GM21381 (cell line): ENCODE results near the gene KRT222.

ENCODE experiments used
- ATAC-seq: cut with Tn5 transposase; IDR thresholded peaks from one replicate; pipeline ENCODE4 v1.9.1; 2021; ENCODE audit warnings: mild to moderate bottlenecking, moderate library complexity; ENCODE audit not compliant: unreplicated experiment

The KRT222 gene

GRCh38 chr17:40659911-40660310 lies 5.1 kb downstream of the KRT222 start:
- ATAC-seq: no peak

- no peak for ATAC-seq
These were observed 6.6 kb downstream of the KRT222 start for GRCh38 chr17:40658396-40658795.

- no peak for ATAC-seq
These were observed 13.0 kb downstream of the KRT222 start for GRCh38 chr17:40651939-40652338.

GRCh38 chr17:40648384-40648968 lies 16.5 kb downstream of the KRT222 start:
- peak; percentile 15 for ATAC-seq

GRCh38 chr17:40647624-40648383 lies 17.2 kb downstream of the KRT222 start, which contains the start of gene SMARCE1:
Gene SMARCE1, minus strand, starts transcription at chr17:40647818. Its CDS starts 2,016 bp downstream, at chr17:40645802.
- ATAC-seq: peak; percentile 74

GRCh38 chr17:40646791-40647623 lies 18.0 kb downstream of the KRT222 start:
- ATAC-seq: peak; percentile 28

GRCh38 chr17:40645943-40646342 lies 19.0 kb downstream of the KRT222 start:
- no peak for ATAC-seq

GRCh38 chr17:40645291-40645690 lies 19.7 kb downstream of the KRT222 start:
- ATAC-seq: no peak

- ATAC-seq: no peak
These were observed 27.0 kb downstream of the KRT222 start for GRCh38 chr17:40637931-40638330.

GRCh38 chr17:40633871-40634270 lies 31.1 kb downstream of the KRT222 start:
- ATAC-seq: no peak

- no peak for ATAC-seq
These were observed 32.8 kb downstream of the KRT222 start for GRCh38 chr17:40632216-40632615.

- ATAC-seq: no peak
These were observed 35.1 kb downstream of the KRT222 start for GRCh38 chr17:40629842-40630241.

GRCh38 chr17:40625311-40625710 lies 39.7 kb downstream of the KRT222 start:
- ATAC-seq: no peak

GRCh38 chr17:40623419-40624210 lies 41.4 kb downstream of the KRT222 start:
- no peak for ATAC-seq

GRCh38 chr17:40622509-40622928 lies 42.5 kb downstream of the KRT222 start:
- no peak for ATAC-seq

GRCh38 chr17:40621578-40621977 lies 43.4 kb downstream of the KRT222 start:
- no peak for ATAC-seq

GRCh38 chr17:40621019-40621418 lies 44.0 kb downstream of the KRT222 start:
- no peak for ATAC-seq

GRCh38 chr17:40618754-40619625 lies 46.0 kb downstream of the KRT222 start:
- no peak for ATAC-seq

- no peak for ATAC-seq
These were observed 47.2 kb downstream of the KRT222 start for GRCh38 chr17:40617678-40618240.
